GM10847 (cell line): ENCODE measurements around the gene ADAM33.

Source experiments
- POLR2A ChIP-seq: IDR thresholded peaks from 2 replicates; pipeline ENCODE4 v1.6.1; 2011; ENCODE audit not compliant: insufficient read length; ENCODE audit errors: extremely low read depth

ADAM33 gene

DNA sequence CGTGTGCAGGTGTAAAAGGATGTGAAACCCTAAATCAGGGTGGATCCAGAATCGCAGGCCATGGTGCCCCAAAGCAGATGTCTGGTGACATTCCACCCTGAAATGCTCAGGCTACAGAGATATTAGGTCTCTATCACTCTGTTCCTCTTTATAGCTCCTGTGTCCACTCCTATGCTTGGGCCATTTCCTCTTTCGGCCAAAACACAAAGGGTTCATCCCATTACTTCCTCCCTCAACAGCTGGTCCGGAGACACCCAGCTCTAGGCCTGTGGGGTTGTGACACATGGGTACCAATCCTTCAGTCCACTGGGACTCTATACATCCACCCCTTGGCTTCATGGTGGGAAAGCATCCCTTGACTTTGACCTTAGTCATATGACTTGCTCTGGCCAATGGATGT lies 32.3 kb upstream of the ADAM33 start:
- no peak for TF ChIP-seq POLR2A

DNA sequence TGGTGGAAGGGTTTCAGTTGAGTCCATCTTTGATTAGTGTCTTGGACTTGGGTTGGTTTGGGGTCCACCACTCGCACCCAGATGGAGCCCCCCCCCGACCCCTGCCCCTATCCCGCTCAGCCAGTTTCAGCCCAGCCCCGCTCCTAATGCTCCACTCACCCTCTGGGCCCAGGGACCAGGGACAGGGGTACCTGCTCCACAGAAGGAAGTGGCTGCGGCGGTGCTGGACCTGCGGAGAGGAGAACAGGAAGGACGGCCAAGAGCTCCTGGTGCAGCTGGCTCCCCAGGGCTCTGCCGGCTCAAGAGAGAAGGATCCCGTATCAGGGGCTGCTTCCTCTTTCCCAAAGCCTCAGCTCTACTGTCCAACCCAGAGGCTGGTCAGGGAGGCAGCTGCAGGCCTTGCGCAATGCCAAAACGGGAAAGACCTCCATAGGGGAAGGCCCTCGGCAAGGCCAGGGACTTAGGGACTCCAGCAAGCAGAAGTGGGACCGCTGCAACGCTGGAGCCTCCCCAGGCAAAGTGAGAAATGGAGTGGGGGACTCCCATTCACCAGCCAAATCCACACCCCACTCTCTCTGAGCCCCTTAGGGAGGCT lies 30.6 kb upstream of the ADAM33 start, which contains the start of gene SIGLEC1:
SIGLEC1 (minus strand) TSS at position 322 of the 595 bp plus-strand sequence. CDS start 5,472 bp downstream, outside the sequence.
- no peak for TF ChIP-seq POLR2A

DNA sequence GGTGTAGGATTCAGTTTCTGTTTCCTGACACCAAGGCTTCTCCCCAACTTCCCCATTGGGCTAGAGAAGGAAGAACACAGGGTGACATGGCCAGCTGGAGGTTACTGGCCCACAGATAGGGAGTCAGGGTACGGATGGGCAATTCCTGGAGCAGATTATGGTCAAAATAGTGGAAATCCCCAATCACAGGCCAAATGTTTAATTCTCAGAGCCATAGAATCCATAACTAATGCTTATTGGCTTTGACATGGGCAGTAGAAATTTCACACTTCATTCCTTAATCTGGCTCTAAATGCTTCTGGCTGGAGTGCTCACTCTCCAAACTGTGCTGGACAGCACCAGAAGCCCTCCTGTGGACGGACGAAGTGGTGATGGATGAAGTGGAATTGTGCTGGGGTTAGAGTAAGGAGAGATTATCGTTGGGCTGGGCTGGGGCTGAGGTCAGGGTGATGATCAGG lies 29.7 kb upstream of the ADAM33 start:
- TF ChIP-seq POLR2A: no peak

DNA sequence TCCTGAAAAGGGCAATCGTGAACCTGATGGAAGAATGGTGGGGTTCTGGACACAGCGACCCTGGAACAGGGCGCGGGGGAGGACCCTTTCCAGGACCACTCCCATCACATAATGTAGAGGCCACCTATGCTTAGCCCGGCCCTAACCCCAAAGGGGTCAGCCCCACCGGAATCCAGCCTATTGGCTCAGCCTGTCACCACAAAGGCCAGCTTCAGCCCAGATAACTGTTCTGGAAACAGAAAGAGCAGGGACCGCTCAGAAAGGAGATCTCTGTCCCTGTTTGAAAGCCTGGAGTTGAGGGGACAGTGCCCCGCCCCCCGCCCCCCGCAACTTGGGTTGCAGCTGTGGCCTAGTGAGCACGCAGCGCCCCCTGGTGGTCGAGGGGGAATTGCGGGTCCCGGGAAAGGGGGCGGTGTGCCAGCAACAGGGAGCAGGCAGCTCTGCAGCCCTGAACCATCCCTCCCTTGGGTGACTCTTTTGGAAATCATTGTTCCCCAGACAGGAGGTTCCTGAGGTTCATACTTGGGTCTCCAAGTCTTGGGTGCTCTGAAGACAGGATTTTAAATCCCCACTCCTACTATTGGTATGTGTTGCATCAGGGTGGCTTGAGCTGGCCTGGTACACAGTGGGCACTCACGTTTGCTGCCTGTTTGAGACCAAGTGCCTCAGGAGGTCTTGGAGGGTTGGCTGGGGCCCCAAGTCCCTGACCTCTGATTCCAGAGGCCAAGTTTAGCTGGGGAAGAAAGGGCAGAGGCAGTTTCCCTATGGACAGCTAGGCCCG lies 29.1 kb upstream of the ADAM33 start:
- no peak for TF ChIP-seq POLR2A

DNA sequence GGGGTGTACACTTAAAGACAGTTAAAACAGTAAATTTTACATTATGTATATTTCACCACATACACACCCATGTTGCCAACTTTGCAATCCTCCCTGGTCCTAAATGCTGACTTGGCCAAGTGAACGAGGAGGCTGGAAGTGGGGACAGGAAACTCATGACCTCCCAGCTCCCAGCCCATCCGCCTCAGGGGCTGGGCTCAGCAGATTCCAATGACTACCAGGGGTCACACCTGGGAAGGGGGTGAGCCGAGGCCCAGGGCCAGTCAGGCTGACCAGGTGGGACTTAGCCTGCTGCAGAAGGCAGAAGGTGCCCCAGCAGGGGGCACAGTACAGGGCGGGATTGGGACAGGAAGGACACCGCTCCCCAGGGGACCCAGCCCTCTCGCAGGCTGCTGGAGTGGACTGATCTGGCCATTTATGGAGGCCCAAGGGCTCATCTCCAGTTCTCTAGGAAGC lies 28.2 kb upstream of the ADAM33 start:
- TF ChIP-seq POLR2A: no peak

DNA sequence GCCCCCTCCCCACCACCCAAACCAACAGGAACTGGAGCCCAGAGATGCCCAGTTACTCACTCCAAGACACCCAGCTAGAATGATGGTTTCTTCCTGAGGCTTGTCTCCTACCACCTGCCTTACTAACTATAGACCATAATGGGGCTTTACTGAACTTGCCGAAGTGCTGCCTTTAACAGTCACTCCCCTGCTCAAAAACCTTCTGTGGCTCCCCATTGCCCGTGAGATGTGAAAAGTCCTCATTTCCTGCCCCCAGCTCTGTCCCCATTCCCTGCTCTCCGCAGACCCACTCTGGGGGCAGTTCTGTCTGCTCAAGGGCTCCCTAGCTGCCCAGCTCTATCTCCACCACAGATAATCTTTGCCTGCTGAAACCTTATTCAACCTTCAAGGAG lies 25.7 kb upstream of the ADAM33 start:
- TF ChIP-seq POLR2A: no peak

DNA sequence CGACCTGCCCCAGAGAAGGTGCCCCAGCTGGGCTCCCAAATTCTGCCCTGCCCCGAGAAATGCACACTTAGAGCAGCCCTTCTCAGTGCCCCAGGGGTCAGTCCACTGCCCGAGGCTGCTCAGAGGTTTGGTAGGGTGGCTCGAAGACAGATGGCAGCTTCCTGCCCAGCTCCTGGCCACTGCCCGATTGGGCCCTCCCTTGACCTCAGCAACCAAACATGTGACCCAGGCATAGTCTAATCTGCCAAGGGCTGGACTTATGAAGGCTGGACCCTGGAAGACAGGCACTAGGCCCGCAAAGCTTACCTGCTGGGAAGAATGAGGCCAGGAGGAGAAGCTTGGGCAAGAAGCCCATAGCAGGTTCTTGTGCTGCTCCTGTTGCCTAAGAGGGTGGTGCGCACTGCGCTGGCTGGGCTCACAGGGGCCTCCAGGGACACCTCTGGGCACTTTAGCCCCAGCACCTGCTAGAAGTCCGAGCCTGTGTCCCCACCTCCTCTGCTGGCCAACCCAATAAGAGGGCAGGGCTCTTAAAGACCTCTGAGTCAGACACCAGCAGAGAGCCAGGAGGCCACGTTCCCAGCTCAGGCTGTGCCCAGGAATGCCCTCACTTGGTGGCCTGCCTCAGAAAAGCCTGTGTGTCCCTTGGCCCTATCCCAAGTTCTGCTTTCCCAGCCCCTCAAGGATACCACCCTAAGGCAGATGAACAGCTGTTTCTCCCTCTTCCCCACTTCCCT lies 25.1 kb upstream of the ADAM33 start:
- no peak for TF ChIP-seq POLR2A

DNA sequence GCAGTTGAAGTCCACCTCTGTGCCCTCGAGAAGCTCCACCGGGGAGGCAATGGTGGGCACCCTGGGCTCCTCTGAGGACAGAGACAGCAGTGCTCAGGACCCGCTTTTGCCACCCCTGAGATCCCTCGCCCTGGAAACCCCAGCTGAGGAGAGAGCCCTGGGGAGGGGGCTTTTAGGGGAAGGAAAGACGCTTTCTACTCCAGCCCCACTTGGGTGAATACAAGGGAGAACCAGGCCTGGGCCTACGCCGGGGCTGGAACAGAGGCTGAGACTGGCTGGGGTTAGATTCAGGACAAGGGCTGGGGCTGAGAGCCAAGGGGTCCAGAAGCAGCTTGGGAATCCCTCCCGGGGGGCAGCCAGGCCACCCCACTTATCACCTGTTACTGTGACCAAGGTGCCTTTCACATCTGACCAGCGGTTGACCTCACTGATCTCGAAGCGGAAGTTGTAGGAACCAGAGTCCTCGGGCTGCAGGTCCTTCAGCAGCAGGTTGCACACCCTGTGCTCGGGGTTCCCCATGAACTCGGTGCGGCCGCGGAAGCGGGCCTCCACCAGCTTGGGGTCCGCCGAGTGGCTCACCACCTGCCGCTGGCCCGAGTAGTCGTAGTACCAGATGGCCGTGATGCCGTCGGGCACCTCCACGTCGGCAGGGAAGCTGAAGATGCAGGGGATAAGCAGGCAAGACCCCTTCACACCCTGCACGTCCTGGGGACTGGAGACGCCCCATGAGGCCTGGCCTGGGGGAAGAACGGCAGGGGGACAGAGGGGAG lies 24.3 kb upstream of the ADAM33 start:
- TF ChIP-seq POLR2A: no peak

DNA sequence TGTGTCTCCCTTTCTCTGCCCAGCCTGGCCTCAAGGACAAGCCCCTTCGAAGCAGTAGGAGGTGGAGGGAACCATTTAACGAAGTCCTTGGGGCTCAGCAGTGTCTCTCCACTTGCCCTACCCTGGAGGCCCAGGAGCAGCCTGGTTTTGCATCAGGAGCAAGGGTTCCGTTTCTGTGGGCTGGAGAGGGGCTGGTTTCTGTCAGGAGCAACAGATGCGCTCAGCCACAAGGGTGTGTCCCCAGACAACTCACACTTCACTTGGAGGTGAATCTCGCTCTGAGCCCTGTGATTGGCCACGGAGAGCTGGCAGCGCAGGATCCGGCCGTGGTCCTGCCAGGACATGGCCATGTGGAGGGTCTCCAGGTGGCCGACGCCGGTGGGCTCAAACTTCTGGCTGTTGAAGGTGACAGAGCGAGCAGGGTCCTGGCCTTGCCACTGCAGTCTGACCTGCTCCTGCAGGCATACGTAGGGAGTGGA lies 23.7 kb upstream of the ADAM33 start:
- no peak for TF ChIP-seq POLR2A

DNA sequence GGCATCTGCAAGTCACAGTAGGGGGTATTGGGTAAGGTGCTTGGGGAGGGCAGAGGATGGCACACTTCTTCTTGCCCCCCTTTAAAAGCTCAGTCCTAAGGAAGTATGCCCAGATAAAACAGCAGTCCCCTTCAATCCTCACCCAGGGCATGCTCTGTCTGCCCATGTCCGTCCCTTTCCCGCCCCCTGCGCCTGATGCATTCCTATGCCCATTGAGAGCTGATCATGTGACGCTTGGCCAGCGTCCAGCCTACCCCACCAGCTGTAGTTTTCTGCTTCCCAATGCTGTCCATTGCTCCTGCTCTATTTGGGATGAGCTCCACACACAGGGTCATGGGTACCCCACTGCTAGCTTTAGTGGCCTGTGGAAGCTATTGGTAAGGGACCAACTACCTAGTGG lies 22.3 kb upstream of the ADAM33 start:
- no peak for TF ChIP-seq POLR2A

DNA sequence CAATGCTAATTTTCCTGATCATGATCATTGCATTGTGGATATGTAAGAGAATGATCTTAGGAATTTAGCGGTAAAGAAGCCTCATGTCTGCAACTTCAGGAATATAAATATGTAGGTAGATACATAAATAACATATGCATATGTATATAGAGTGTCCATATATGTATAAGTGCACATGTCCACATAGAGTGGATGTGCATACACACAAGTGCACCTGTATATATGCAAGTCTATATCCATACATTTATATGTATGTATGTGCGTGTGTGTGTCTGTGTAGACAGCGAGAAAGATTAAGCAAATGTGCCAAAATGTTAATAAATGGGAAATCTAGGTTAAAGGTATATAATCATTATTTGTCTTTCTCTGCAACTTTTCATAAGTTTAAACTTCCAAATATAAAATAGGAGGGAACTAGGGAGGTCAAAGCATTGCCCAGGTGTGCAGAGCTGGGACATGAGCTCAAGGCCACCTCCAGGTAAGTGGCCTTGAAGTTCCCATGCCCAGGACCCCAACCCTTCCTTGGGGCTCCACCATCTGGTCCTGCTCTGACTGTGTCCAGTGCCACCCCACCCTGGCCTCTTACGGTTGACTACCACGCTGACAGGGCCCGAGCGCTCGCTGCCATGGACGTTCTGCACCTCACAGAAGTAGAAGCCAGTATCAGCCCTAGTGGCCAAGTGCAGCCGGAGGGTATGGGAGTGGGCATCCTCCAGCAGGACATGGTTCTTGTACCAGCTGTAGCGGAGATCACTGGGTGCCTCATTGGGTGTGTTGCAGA lies 21.0 kb upstream of the ADAM33 start:
- no peak for TF ChIP-seq POLR2A

DNA sequence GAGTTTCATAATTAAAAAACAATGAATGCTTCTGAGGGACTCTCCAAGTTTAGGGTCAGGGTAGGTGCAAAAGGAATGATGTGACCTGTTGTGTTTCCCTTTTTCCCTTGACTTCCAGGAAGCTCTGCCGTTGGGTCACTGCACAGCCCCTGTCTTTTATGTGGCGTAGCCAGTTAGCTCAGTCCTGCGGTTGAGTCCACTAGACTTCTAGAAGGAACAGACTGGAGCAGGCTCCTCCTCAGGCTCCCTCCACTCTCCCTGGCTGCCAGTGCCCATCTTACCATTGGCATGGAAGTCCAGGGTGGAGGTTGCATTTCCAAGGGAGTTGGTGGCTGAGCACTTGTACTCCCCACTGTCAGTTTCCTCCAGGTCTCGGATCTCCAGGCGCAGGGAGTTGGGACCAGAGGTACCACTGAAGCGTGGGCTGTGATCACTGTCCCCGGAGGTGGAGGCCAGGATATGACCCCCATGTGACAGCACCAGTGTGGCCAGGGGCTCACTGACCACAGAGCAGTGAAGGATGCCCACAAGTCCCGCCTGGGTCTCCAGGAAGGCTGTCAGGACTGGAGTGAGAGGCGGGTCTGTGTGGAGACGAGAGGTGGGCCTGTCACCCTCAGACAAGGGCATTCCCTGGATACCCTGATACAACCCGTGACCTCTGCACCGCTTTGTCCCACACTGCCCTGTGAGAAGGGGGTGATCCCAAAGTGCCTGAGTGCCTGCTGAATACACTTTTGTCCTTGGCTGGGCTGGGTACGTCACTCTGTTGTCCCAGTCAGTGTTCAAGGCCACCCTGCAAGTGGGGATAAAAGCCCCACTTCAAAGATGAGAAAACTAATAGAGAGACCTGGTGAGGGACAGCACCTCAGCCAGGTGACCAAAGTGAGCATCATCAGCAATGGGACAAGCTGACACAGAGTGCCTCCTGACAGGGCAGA lies 19.5 kb upstream of the ADAM33 start:
- TF ChIP-seq POLR2A: no peak

DNA sequence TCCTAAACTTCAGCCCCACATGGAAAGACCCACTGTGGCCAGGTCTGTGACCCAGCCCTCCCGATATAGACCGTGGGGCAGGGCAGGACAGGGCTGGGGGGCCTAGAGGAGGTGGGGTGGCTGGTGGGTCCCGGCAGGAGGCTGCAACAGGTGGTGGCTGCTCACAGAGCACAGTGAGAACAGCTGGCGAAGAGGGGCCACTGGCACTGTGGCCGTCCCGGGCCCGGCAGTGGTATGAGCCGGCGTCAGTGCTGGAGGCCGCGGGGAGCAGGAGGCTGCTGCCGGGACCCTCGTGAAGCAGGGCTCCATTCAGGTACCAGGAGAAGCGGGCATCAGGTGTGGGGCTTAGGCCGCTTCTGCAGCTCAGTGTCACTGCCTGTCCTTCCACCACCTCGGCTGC lies 17.2 kb upstream of the ADAM33 start:
- TF ChIP-seq POLR2A: no peak

DNA sequence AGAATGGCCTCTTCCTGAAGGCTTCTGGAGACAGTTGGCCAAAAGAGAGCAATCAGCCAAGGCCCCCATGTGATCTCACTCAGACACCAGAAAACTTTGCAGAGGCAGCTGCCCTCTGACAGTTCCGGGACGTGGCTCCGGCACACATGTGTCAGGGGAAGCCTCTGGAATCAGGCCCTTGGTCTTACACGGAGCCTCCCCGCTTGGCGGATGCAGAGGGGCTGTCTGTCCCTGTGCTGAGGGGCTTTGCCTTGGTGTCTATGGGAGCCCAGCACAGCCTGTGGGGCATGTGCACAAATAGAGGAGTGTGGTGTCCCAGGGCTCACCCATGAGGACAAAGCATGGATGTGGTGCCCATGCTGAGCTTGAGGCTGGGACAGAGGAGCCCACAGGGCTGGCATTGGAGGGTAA lies 16.8 kb upstream of the ADAM33 start:
- no peak for TF ChIP-seq POLR2A
